Measurements from ENCODE around the gene LTBP3.

Gene LTBP3

DNA sequence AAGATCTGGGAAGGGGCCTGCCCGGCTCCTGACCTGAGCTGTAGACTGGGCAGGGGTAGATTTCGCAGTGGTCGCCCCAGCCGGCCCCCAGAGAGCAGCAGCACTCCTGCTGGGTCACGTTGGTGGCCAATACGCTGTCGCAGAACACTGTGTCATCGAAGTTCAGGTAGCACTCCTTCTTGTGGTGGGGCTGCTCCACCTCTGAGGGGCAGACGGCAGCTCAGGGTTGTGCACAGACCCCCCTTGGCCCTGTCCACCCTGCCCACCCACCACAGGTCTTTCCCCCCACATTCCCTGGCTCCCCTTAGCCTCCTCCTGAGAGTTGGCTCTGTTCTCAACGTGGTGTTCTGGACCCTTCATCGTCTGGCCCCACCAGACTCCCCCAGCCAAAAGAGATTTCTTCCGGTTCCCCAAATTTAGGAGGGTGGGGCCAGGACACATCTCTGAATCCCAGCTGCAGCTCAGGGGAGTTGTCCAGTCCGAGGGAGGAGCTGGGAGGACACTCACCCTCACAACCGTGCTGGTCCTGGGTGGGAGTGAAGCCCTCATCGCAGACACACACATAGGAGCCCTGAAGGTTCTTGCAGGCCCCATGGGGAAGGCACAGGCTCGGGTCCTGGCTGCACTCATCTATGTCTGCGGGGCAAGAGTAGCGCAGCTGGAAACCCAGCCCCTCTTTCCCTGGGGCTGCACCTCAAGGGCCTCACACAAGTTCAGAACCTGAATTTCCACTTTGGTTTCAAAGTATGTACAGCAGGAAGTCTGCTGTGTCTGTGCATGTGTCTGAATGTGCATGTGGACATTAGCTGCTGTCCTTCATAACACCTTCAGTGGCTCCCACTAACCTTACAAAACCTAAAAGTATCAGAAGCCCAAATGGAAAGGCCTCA, 16.8 kb downstream of the LTBP3 start:
- Histone ChIP-seq H3K4me1 (ENCODE audit: control insufficient read depth, insufficient read depth, low read depth, low read length) (peaks cover 33% of the 10 kb centered on the region), H3K27me3 (ENCODE audit: control insufficient read depth in 1 of 2, insufficient read depth in 1 of 2, low read length in 2 of 2) (no peaks in the 10 kb centered on the region), H3K4me3 (ENCODE audit: insufficient read depth in 1 of 2, low read depth in 1 of 2, low read length in 2 of 2) (peak overlapping the region; percentile 16 to 81), H2AK5ac (ENCODE audit: low read length, severe bottlenecking) (no peak overlapping the region), H3K27ac (ENCODE audit: low read length, poor library complexity, severe bottlenecking) (peak overlapping the region; percentile 55), H2BK15ac (ENCODE audit: low read depth, poor library complexity, severe bottlenecking) (peak overlapping the region; percentile 33), H4K8ac (ENCODE audit: low read length) (peak overlapping the region; percentile 92), H3K14ac (ENCODE audit: low read length in 2 of 2) (peak overlapping the region in 1 of 2 experiments; percentile 19), H3K18ac (ENCODE audit: low read depth in 1 of 2, low read length in 2 of 2) (peak overlapping the region; percentile 37 to 67), H3K79me1 (replicated peaks; ENCODE audit: low read length, poor library complexity, severe bottlenecking) (peaks cover 3% of the 10 kb centered on the region), H3K4ac (ENCODE audit: low read depth in 1 of 2, low read length in 2 of 2) (peak overlapping the region; percentile 34 to 85), H3K4me2 (ENCODE audit: low read length, poor library complexity, severe bottlenecking) (peak overlapping the region; percentile 60), H3K9ac (ENCODE audit: low read length) (peak overlapping the region; percentile 86), H2BK5ac (ENCODE audit: low read depth, low read length, poor library complexity, severe bottlenecking) (no peak overlapping the region), H3K9me3 (ENCODE audit: control insufficient read depth, low read length) (no peaks in the 10 kb centered on the region), H4K91ac (ENCODE audit: low read length) (peak overlapping the region; percentile 87), H3K23ac (ENCODE audit: low read length in 2 of 2) (no peak overlapping the region), H2AFZ (ENCODE audit: low read depth, low read length) (peak overlapping the region; percentile 3), H3K36me3 (ENCODE audit: control insufficient read depth in 1 of 2, insufficient read depth in 2 of 2, low read depth in 1 of 2, low read length in 2 of 2) (peaks cover 64 to 71% of the 10 kb centered on the region in 2 experiments), H2BK12ac (ENCODE audit: low read length in 2 of 2) (peak overlapping the region; percentile 40), H2BK120ac (ENCODE audit: low read depth, low read length) (peak overlapping the region; percentile 50)
- WGBS, result 58% methylated on average over 18 of the region's 18 CpGs
- no peak for DNase-seq

DNA sequence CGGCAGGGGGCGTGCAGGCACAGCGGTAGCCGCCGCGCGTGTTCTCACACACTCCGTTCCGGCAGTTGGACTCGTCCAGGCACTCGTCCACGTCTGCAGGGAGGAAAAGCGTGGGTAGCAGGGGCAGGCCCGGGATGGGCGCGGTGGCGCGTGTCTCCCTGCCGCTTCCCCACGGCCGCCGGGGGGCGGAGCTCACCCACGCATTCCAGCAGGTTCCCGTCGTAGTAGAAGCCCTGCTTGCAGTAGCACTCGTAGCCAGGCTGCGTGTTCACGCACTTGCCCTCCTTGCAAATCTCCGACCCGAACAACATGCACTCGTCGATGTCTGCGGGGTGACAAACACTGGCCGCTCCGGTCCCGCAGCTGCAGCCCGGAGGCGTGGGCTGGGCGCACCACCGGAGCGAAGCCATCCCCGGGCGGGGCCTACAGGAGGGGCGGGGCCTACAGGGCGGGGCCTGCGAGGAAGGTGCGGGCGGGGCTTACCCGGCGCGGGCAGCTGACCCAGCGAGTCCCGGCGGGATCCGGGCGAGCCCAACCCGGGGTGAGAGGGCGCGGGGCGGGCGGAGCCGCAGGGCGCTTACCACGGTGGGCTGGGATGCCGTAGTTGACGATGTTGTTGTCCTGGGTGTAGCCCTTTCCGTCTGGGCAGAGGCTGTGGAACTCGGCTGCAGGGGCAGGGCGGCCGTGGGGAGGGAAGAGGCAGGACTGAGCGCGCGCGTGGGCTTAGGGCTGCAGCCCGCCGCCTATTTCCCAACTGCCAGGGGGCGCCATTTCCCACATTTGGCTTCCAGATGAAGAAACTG, 17.7 kb downstream of the LTBP3 start:
- Histone ChIP-seq H2BK5ac (ENCODE audit: low read depth, low read length, poor library complexity, severe bottlenecking) (no peak overlapping the region), H3K9me3 (ENCODE audit: control insufficient read depth, low read length) (no peaks in the 10 kb centered on the region), H2AK5ac (ENCODE audit: low read length, severe bottlenecking) (no peak overlapping the region), H2BK15ac (ENCODE audit: low read depth, poor library complexity, severe bottlenecking) (peak overlapping the region; percentile 32), H3K4me3 (ENCODE audit: insufficient read depth in 1 of 2, low read depth in 1 of 2, low read length in 2 of 2) (peak overlapping the region; percentile 60 to 81), H3K23ac (ENCODE audit: low read length in 2 of 2) (peak overlapping the region in 1 of 2 experiments; percentile 0), H2AFZ (ENCODE audit: low read depth, low read length) (peak overlapping the region; percentile 20), H2BK12ac (ENCODE audit: low read length in 2 of 2) (peak overlapping the region; percentile 51 to 85), H3K18ac (ENCODE audit: low read depth in 1 of 2, low read length in 2 of 2) (peak overlapping the region; percentile 66 to 92), H2BK120ac (ENCODE audit: low read depth, low read length) (peak overlapping the region; percentile 50), H3K27ac (ENCODE audit: low read length, poor library complexity, severe bottlenecking) (peak overlapping the region; percentile 55), H4K91ac (ENCODE audit: low read length) (peak overlapping the region; percentile 72), H3K79me1 (replicated peaks; ENCODE audit: low read length, poor library complexity, severe bottlenecking) (peaks cover 5% of the 10 kb centered on the region), H3K4me1 (ENCODE audit: control insufficient read depth, insufficient read depth, low read depth, low read length) (peaks cover 30% of the 10 kb centered on the region), H3K27me3 (ENCODE audit: control insufficient read depth in 1 of 2, insufficient read depth in 1 of 2, low read length in 2 of 2) (no peaks in the 10 kb centered on the region), H3K14ac (ENCODE audit: low read length in 2 of 2) (peak overlapping the region in 1 of 2 experiments; percentile 95), H3K4ac (ENCODE audit: low read depth in 1 of 2, low read length in 2 of 2) (peak overlapping the region; percentile 77 to 85), H3K36me3 (ENCODE audit: control insufficient read depth in 1 of 2, insufficient read depth in 2 of 2, low read depth in 1 of 2, low read length in 2 of 2) (peaks cover 64 to 73% of the 10 kb centered on the region in 2 experiments), H3K4me2 (ENCODE audit: low read length, poor library complexity, severe bottlenecking) (peak overlapping the region; percentile 60), H4K8ac (ENCODE audit: low read length) (peak overlapping the region; percentile 89), H3K9ac (ENCODE audit: low read length) (peak overlapping the region; percentile 86)
- WGBS, result under 1% methylated on average over 77 of the region's 78 CpGs
- peak; percentile 90 for DNase-seq

DNA sequence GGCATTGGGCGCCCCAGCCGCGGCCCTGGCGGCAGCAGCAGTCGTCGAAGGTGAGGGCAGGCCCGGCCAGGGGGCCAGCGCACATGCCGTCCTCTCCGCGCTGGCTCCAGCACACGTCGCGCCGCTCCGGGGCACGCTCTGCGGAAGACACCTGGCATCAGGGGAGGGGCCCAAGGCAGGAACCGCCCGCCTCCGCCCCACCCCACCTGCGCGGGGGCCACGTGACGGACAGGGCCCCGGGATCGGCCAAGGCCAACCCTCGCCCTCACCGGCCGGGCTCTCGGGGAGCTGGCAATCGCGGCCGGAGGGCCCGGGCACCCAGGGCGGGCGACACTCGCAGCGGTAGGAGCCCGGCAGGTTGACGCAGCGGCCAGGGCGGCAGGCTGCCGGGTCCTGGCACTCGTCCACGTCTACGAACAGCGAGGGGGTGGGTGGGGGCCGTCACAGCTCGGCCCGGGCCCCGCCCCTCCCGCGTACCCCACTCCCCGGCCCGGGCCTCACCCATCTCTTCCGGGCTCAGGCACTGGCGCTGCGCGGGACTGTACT, 18.3 kb downstream of the LTBP3 start:
- H3K23ac ChIP-seq (ENCODE audit: low read length in 2 of 2), result peak overlapping the region in 1 of 2 experiments; percentile 48
- H2BK12ac ChIP-seq (ENCODE audit: low read length in 2 of 2), result peak overlapping the region; percentile 15 to 75
- peak overlapping the region; percentile 33 to 41 for H3K4ac ChIP-seq (ENCODE audit: low read depth in 1 of 2, low read length in 2 of 2)
- peak overlapping the region; percentile 88 for H4K8ac ChIP-seq (ENCODE audit: low read length)
- DNase-seq, result no peak
- H2BK15ac ChIP-seq (ENCODE audit: low read depth, poor library complexity, severe bottlenecking), result peak overlapping the region; percentile 83
- H3K36me3 ChIP-seq (ENCODE audit: control insufficient read depth in 1 of 2, insufficient read depth in 2 of 2, low read depth in 1 of 2, low read length in 2 of 2), result peaks cover 64 to 73% of the 10 kb centered on the region in 2 experiments
- no peak overlapping the region for H2BK120ac ChIP-seq (ENCODE audit: low read depth, low read length)
- H3K14ac ChIP-seq (ENCODE audit: low read length in 2 of 2), result peak overlapping the region in 1 of 2 experiments; percentile 50
- WGBS, result 7% methylated on average over 44 of the region's 60 CpGs
- peak overlapping the region; percentile 6 for H2AFZ ChIP-seq (ENCODE audit: low read depth, low read length)
- H4K91ac ChIP-seq (ENCODE audit: low read length), result peak overlapping the region; percentile 83
- H2AK5ac ChIP-seq (ENCODE audit: low read length, severe bottlenecking), result peak overlapping the region; percentile 46
- no peak overlapping the region for H2BK5ac ChIP-seq (ENCODE audit: low read depth, low read length, poor library complexity, severe bottlenecking)
- H3K79me1 ChIP-seq (replicated peaks; ENCODE audit: low read length, poor library complexity, severe bottlenecking), result peaks cover 5% of the 10 kb centered on the region
- H3K9me3 ChIP-seq (ENCODE audit: control insufficient read depth, low read length), result no peaks in the 10 kb centered on the region
- H3K18ac ChIP-seq (ENCODE audit: low read depth in 1 of 2, low read length in 2 of 2), result peak overlapping the region; percentile 17 to 92
- no peaks in the 10 kb centered on the region for H3K27me3 ChIP-seq (ENCODE audit: control insufficient read depth in 1 of 2, insufficient read depth in 1 of 2, low read length in 2 of 2)
- peak overlapping the region; percentile 51 to 81 for H3K4me3 ChIP-seq (ENCODE audit: insufficient read depth in 1 of 2, low read depth in 1 of 2, low read length in 2 of 2)
- peak overlapping the region; percentile 86 for H3K9ac ChIP-seq (ENCODE audit: low read length)
- H3K4me2 ChIP-seq (ENCODE audit: low read length, poor library complexity, severe bottlenecking), result peak overlapping the region; percentile 60
- H3K27ac ChIP-seq (ENCODE audit: low read length, poor library complexity, severe bottlenecking), result peak overlapping the region; percentile 50
- H3K4me1 ChIP-seq (ENCODE audit: control insufficient read depth, insufficient read depth, low read depth, low read length), result peaks cover 30% of the 10 kb centered on the region

Measured in mesenchymal stem cell (in vitro differentiated cells and primary cell).